ENCODE results near the gene AHCYL1. TPM values are rescaled to one million over a fixed set of nuclear protein-coding genes. Genes with fewer than 3 reads are reported as not detected.

AHCYL1 gene
- total and polyA plus RNA-seq, 2 of the 8 experiments (the other 6 are each of a cell fraction or from before 2014, with no cell fraction given): 64.5 to 95.9 TPM

DNA sequence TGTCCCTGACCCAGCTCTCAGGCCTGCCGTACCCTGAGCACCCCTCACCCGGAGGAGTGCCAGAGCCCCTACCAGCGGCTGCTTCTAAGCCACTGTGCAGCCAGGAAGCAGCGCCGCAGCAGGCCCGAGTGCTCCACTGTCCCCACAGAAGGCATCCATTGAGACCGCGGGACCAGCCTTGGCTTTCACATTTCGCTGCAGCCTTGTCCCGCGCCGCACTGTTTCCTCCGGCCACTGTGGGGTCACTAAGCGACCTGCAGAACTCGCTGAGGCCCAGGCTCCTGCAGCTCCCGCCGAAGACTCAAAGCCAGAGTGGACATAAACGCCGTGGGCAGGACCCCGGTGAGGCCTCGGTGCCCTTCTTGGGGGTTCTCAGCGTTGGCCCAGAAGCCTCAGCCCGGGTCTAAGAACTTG, 82.9 kb downstream of the AHCYL1 start (continued):
- no peak for TF ChIP-seq SIRT6 (IDR thresholded peaks at IDR 0.05; ENCODE audit: low read length)
- TF ChIP-seq SP1 (IDR thresholded peaks at IDR 0.05; ENCODE audit: low read depth, low read length): no peak
- TF ChIP-seq, protein P1, sequence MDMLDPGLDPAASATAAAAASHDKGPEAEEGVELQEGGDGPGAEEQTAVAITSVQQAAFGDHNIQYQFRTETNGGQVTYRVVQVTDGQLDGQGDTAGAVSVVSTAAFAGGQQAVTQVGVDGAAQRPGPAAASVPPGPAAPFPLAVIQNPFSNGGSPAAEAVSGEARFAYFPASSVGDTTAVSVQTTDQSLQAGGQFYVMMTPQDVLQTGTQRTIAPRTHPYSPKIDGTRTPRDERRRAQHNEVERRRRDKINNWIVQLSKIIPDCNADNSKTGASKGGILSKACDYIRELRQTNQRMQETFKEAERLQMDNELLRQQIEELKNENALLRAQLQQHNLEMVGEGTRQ (IDR thresholded peaks at IDR 0.05; ENCODE audit: low read length): no peak
- TF ChIP-seq CTBP2 (IDR thresholded peaks at IDR 0.05; ENCODE audit: borderline replicate concordance, insufficient read depth, insufficient read length, low read length): no peak
- no peak for TF ChIP-seq RBBP5 (IDR thresholded peaks at IDR 0.05; ENCODE audit: borderline replicate concordance, low read depth, low read length)
- TF ChIP-seq HDAC2 (IDR thresholded peaks at IDR 0.05; ENCODE audit: borderline replicate concordance in 1 of 2, low read depth in 2 of 2, low read length in 2 of 2): no peak

Data from H1 (cell line).